Astrocyte of the cerebellum (primary cell): ENCODE measurements around the gene FRMD1.
A peak's percentile ranks its signal among the peaks of the same experiment; 100 is the strongest.

Source experiments
- DNase-seq: peaks from one replicate; pipeline ENCODE4 v3.0.0-alpha.2; 2011; ENCODE audit warnings: low read depth
- H3K4me3 ChIP-seq: 2 replicates; pipeline ENCODE4 v1.5.1; 2011; ENCODE audit warnings: mild to moderate bottlenecking, low read depth, low read length, moderate library complexity
- in situ Hi-C: cut with HindIII; loops from 2 replicates; pipeline ENCODE4 v1.10.0; 2017; ENCODE audit warnings: low sequenced_read_pairs
- TF ChIP-seq, protein P1 (sequence below): IDR thresholded peaks from 2 replicates; pipeline ENCODE4 v1.5.1; 2012; ENCODE audit warnings: low read length, low read depth, moderate library complexity, mild to moderate bottlenecking; ENCODE audit errors: missing control alignments

FRMD1 gene

DNA sequence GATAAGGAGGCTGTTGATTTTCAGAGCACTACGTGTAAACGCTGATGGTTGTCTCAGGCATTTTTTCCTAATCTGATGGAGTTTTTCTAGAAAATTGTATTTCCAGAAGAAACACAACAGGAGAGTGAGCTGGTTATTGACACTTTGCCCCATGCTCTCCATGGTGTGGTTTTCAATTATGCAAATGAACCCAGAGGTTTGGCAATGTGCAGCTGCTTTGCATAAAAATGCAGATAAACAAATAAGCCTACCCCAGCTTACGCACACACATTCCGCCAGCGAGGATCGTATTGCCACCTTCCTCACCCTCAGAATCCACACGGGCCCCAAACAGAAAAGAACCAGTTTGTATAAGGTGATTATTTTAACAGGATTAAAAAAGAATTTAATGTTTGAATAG lies 45.1 kb upstream of the FRMD1 start:
- peak; percentile 90 for DNase-seq
- H3K4me3 ChIP-seq: no peak overlapping the region
- TF ChIP-seq, protein P1, sequence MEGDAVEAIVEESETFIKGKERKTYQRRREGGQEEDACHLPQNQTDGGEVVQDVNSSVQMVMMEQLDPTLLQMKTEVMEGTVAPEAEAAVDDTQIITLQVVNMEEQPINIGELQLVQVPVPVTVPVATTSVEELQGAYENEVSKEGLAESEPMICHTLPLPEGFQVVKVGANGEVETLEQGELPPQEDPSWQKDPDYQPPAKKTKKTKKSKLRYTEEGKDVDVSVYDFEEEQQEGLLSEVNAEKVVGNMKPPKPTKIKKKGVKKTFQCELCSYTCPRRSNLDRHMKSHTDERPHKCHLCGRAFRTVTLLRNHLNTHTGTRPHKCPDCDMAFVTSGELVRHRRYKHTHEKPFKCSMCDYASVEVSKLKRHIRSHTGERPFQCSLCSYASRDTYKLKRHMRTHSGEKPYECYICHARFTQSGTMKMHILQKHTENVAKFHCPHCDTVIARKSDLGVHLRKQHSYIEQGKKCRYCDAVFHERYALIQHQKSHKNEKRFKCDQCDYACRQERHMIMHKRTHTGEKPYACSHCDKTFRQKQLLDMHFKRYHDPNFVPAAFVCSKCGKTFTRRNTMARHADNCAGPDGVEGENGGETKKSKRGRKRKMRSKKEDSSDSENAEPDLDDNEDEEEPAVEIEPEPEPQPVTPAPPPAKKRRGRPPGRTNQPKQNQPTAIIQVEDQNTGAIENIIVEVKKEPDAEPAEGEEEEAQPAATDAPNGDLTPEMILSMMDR: no peak
- in situ Hi-C loops: loop anchor here (5.0 kb wide), 2 partner anchors 57 to 83 kb away; no protein-coding TSS in a partner anchor

DNA sequence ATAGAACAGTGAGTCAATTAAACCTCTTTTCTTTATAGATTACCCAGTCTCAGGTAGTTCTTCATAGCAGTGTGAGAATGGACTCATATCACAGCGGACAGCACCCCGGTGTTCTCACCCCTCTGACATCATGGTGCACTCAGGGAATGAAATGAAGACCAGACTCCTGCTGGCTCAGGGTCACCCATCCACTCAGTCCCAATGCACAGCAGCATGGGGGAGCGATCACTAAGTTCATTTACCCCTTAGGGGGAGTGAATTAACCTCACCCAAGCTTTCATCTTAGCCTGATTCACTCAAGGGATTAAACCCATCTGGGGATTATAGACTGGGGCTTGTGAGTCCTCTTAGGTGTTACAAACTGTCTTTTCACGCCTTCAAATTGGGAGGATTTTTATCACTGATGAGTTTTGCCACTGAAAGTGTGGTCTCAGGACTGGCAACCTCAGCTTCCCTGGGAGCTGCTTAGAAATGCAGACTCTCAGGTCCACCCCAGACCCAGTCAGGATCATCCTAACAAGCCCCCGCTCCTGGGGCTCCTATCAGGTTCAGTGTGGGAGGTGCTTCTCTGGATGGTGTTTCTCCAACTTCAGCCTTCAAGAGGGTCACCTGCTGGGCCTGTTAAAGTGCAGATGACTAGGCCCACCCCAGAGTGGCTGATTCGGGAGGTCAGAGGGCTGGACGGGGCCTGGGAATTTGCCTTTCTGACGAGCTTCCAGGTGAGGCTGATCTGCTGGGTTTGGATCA lies 44.3 kb upstream of the FRMD1 start:
- no peak overlapping the region for H3K4me3 ChIP-seq
- in situ Hi-C loops: loop anchor here (5.0 kb wide), 2 partner anchors 56 to 84 kb away; no protein-coding TSS in a partner anchor
- no peak for DNase-seq
- TF ChIP-seq, protein P1: no peak

DNA sequence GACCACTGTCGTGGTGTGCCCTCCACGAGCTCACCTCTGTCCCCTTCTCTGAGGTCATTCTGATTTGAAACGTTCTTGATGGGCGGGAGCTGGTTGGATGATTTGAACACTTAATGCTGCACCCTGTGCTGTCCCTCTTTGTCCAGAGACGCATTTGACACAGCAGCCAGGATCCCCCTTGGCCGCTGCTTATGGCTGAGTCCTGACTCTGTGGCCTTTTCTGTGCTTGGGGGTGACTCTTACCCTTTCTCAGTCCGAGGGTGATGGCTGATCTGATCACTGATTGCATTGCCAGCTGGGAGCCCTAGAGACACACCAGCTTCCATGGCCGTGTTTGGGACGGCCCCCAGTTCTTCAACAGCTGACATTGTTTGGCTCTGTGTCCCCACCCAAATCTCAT lies 43.5 kb upstream of the FRMD1 start:
- TF ChIP-seq, protein P1: no peak
- no peak overlapping the region for H3K4me3 ChIP-seq
- in situ Hi-C loops: loop anchor here (5.0 kb wide), 2 partner anchors 55 to 85 kb away; no protein-coding TSS in a partner anchor
- no peak for DNase-seq

DNA sequence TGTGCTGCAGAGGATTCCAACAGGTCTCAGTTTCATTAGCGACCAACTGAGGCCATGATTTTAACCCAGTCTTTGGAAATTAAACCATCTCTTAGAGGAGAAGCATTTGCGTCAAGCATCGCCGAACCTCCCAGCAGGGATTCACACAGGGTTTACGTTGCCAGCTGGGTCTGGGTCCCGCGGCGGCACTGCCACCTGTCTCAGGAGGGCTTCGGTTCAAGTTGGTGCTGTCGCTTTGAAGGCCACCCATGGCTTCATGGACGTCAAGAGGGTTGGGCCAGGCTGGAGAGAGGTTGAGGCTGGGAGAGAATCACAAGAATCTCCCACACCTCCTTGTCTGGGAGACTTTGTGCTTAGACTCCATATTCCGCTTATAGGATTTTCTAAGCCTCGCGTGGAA lies 43.0 kb upstream of the FRMD1 start:
- in situ Hi-C loops: loop anchor here (5.0 kb wide), 2 partner anchors 55 to 85 kb away; no protein-coding TSS in a partner anchor
- no peak overlapping the region for H3K4me3 ChIP-seq
- no peak for DNase-seq
- TF ChIP-seq, protein P1: no peak

DNA sequence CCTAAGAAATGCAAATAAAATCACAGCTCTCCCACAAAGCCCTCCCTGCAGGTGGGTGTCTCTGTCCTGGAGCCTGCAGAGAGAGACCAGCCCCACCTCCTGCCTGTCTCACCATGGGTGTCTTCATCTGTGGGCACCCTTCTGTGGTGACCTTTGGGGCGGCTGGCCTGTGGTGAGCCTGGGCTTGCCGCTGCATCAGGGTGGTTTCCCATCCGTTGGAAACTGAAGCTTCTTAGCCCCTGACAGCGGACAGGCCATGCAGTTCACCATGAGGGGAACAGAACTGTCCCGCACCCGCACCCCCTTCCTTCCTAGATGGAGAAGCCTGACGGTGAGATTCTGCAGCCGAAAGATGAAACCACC lies 42.3 kb upstream of the FRMD1 start:
- TF ChIP-seq, protein P1: no peak
- DNase-seq: no peak

DNA sequence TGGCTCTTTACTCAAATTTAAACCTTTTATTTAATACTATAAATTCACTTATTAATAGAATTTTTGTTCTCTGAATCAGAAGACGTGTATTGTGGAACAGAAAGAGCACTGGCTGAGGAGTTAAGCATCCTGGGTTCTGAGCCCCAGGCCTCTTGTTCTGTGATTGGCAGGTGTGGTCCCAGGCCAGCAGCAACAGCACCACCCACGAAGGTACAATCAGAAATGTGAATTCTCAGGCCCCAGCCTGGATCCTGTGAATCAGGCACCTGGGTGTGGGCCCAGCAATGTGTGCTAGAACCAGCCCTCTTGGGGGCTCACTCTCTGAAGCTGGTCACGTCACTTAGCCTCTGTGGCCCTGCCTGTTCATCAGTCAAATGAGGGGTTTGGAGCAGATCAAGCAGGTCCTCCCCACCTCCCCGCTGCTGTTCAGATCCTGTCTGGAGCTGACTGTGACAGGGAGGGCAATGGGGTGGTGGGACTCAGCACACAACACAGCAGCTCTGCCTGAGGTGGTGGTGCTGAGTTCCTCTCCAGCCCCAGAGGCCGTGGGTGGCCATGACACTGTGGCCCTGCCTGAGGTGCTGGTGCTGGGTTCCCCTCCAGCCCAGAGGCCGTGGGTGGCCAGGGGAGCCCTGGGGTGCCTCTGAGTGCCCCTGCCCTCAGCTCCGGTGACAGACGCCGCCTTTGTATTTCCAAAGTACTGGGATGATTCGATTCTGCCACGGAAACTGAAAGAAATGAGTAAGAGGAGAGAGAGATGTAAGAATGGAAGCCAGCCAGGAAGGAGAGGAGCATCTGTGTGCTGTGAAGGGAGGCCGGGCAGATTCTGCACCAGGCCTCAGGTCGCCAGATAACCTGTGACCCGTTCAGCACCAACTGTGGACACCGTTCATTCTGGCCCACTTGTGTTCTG lies 41.6 kb upstream of the FRMD1 start:
- no peak overlapping the region for H3K4me3 ChIP-seq
- in situ Hi-C loops: loop anchor here (5.0 kb wide), 2 partner anchors 53 to 87 kb away; no protein-coding TSS in a partner anchor
- TF ChIP-seq, protein P1: no peak
- no peak for DNase-seq

More for the DNA sequence above, 42.3 kb upstream of the FRMD1 start:
- in situ Hi-C loops: loop anchor here (5.0 kb wide), 2 partner anchors 54 to 86 kb away; no protein-coding TSS in a partner anchor
- no peak overlapping the region for H3K4me3 ChIP-seq
